GM23338 (cell line): ENCODE measurements around the gene TMEM150A.

Experiments used
- CTCF ChIP-seq, 2 experiments: fragments of 200-600 bp in 1 of 2; sonication (generic) in 1 of 2; conservative IDR thresholded peaks; 2 replicates each; pipeline versions ENCODE4 v1.5.1 to v1.6.1; 2016 to 2017; ENCODE audit warnings: antibody characterized with exemption in 2 of 2, low read depth in 2 of 2, mild to moderate bottlenecking in 2 of 2, moderate library complexity in 1 of 2
- EZH2 ChIP-seq: fragments of 200-600 bp; sonication (generic); IDR thresholded peaks from one replicate; pipeline ENCODE4 v1.8.0; 2017; ENCODE audit warnings: antibody characterized with exemption, mild to moderate bottlenecking, low read depth; ENCODE audit not compliant: unreplicated experiment
- POLR2AphosphoS5 ChIP-seq: IDR thresholded peaks from 2 replicates; pipeline ENCODE4 v1.6.1; 2016; ENCODE audit warnings: antibody characterized with exemption, low read depth
- ZNF114 ChIP-seq: fragments of 250-450 bp; sonication (Bioruptor Pico); IDR thresholded peaks from 2 replicates; pipeline ENCODE4 v1.5.0; 2020; ENCODE audit warnings: mild to moderate bottlenecking, moderate library complexity
- TF ChIP-seq, protein P1 (sequence below): IDR thresholded peaks from one replicate; pipeline ENCODE4 v1.6.1; 2018; ENCODE audit warnings: antibody characterized with exemption; ENCODE audit not compliant: unreplicated experiment

- TF ChIP-seq ZNF114 (no peak), CTCF (conservative IDR thresholded peaks at IDR 0.05; ENCODE audit: low read depth in 2 of 2) (no peak), POLR2AphosphoS5 (no peak), EZH2 (no peak)
- TF ChIP-seq, protein P1, sequence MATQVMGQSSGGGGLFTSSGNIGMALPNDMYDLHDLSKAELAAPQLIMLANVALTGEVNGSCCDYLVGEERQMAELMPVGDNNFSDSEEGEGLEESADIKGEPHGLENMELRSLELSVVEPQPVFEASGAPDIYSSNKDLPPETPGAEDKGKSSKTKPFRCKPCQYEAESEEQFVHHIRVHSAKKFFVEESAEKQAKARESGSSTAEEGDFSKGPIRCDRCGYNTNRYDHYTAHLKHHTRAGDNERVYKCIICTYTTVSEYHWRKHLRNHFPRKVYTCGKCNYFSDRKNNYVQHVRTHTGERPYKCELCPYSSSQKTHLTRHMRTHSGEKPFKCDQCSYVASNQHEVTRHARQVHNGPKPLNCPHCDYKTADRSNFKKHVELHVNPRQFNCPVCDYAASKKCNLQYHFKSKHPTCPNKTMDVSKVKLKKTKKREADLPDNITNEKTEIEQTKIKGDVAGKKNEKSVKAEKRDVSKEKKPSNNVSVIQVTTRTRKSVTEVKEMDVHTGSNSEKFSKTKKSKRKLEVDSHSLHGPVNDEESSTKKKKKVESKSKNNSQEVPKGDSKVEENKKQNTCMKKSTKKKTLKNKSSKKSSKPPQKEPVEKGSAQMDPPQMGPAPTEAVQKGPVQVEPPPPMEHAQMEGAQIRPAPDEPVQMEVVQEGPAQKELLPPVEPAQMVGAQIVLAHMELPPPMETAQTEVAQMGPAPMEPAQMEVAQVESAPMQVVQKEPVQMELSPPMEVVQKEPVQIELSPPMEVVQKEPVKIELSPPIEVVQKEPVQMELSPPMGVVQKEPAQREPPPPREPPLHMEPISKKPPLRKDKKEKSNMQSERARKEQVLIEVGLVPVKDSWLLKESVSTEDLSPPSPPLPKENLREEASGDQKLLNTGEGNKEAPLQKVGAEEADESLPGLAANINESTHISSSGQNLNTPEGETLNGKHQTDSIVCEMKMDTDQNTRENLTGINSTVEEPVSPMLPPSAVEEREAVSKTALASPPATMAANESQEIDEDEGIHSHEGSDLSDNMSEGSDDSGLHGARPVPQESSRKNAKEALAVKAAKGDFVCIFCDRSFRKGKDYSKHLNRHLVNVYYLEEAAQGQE = no peak
Measured at GRCh38 chr2:85558160-85558559, 44.3 kb downstream of the TMEM150A start.
